HG03432 (cell line): ENCODE measurements around the gene SPRR2B.
"Not testable (repeated sequence)": the region's sequence is repeated elsewhere in the genome, so short reads cannot be mapped to it uniquely, and the experiment has no call there.

Experiments used
- ATAC-seq: cut with Tn5 transposase; IDR thresholded peaks from one replicate; pipeline ENCODE4 v1.9.1; 2021; ENCODE audit warnings: mild to moderate bottlenecking, moderate library complexity; ENCODE audit not compliant: unreplicated experiment

The SPRR2B gene

GRCh38 chr1:153035211-153035610, 36.2 kb downstream of the SPRR2B start:
- no peak for ATAC-seq

DNA sequence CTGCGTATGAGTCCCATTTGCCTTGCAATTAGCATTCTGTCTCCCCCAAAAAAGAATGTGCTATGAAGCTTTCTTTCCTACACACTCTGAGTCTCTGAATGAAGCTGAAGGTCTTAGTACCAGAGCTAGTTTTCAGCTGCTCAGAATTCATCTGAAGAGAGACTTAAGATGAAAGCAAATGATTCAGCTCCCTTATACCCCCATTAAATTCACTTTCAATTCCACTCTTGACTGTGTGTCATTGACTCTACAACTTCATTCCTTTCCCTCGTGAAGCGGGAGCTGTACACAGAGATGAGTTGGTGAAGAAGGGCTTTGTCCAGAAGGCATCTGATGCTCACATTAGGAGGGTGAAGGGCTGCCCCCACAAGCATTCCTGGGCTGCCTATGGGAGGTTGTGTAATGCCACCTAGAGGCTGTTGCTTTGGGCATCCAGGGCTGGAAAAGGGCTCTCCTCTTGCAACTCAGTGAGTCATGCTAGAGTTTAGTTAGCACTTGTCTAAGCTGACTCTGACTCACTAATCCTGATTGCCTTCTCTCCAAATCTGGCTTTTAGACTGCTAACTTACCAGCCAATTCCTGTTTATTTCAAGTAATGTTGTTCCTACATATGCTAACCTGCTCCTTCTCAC, 38.6 kb downstream of the SPRR2B start:
- ATAC-seq: no peak

DNA sequence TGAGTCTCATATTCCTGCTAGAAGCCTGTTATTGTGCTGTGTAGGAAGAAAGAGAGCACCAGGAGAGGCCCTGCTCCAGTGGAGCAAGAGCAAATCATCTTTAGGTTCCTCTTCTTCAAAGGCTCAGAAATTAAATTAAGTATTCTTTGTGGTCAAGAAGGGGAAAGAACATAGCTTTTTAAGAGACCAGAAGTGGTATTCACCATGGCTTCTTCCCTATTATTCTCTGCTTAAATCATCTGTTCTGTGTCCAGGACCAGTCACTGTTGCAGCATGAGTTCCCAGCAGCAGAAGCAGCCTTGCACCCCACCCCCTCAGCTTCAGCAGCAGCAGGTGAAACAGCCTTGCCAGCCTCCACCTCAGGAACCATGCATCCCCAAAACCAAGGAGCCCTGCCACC, 39.3 kb downstream of the SPRR2B start:
- ATAC-seq: no peak

DNA sequence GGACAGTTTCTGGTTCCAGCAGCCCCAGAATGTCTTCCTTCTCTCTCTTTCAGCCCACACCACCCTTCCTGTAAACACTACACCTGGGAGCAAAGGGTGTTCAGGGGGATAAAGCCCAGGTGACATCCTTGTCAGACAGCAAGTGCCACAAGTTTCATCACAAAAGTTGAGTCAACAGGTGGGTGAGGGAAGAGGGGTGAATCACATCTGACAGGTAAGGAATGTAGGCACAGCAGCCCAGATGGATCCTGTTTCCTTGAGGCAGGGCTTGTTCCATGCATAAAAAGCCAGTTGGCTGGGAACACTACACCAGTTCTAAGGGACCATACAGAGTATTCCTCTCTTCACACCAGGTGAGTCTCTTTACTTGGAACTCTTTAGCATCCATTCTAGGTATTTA, 40.5 kb downstream of the SPRR2B start, which contains the start of gene SPRR1B:
TSS of gene SPRR1B (plus strand) at position 309 of the 400 bp plus-strand sequence. CDS start 1,143 bp downstream, outside the sequence.
- ATAC-seq: no peak

- no peak for ATAC-seq
Measured at GRCh38 chr1:153028766-153029165, 42.6 kb downstream of the SPRR2B start.

DNA sequence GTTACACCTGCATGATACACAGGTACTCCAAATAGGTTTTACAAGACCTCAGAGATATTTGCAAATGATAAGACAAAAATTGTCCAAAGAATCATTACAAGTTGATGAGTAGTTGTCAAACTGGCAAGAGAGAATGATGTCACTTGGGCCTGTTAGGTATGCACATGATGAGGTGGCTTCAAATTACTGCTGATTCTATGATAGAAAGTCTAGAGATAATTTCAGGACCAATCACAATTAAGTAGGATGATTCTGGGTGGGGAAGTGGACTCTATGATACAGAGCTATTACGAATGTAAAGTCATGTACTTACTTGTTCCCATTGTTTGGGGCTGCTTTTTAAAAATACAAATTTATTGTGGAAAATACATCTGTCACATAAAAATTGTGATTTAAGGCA, 45.6 kb downstream of the SPRR2B start:
- ATAC-seq: no peak

DNA sequence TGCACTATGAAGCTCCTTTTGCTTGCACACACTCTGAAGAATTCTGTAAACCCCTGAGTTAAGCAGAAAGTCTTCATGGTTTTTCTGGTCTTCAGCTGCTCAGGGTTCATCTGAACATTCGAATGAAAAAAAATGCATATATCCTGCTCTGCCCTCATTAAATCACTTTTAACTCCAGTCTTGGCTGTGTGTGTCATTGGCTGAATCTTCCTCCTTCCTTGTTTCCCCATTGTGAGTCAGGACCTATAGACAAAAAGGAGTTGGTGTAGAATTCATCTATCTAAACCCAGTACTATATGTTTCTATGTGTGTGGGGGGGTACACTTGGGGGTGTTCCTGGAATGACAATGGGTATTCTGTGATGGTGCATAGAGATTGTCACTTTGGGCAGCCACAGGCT, 47.0 kb downstream of the SPRR2B start:
- no peak for ATAC-seq

DNA sequence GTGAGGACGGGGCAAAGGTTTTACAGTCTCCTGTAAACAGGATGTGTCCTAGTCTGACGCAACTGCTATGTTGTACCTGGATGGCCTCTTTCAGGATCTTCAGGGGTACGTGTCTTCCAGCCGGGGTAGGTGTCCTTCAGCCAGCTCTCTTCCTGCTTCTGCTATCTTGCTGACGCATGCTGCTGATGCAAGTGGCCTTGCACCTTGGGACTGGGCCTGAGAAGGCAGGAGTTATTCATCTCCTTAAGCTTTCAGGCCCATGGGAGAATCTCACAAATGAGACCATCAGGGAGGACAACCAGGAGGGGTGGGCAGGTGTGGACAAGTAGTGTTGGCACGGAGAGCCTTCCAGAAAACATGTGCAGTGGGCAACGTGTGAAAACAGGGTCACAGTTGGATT, 48.3 kb downstream of the SPRR2B start:
- no peak for ATAC-seq

DNA sequence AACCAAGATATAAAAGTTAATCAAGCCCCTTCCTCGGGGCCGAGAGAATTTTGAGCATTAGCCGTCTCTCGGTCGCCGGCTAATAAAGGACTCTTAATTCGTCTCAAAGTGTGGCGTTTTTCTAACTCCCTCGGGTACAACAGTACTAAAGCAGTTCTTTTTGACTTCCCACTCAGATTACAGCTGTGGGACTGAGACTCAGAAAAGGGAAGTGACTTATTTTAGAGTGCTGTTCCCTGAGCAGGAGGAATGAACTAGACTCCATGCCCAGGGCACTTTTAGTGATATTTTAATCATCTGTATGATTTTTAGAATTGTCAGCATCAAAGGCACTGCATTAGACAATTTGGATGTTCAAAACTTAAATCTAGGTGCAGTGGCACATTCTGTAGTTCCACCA, 49.1 kb downstream of the SPRR2B start:
- ATAC-seq: not testable (repeated sequence)

DNA sequence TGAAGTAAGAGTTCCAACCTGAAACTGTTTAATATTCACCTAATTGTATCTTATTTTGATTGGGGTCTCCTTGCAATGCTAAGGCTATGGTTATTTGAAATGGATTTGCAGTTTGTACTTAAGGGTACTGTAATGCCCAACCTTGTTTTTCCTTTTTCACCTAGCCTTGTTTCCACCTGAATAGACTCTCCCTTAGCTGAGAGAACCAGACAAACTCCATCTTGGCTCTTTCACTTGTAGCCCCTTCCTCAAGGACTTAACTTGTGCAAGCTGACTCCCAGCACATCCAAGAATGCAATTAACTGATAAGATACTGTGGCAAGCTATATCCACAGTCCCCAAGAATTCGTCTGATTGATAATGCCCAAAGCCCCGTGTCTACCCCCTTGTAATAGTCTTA, 49.6 kb downstream of the SPRR2B start:
- ATAC-seq: not testable (repeated sequence)
